ENCODE measurements around the gene LDB3.

LDB3 gene

GRCh38 chr10:86769991-86770390, 101.7 kb downstream of the LDB3 start:
- Histone ChIP-seq H3K4me3 (no peak overlapping the region), H3K9me3 (ENCODE audit: low read depth, low read length) (no peaks in the 10 kb centered on the region), H3K36me3 (ENCODE audit: insufficient read depth, low read length) (no peaks in the 10 kb centered on the region), H3K9ac (ENCODE audit: insufficient read length) (no peak overlapping the region), H3K27ac (no peak overlapping the region)
- TF ChIP-seq POLR2AphosphoS5 (IDR thresholded peaks at IDR 0.05; ENCODE audit: borderline replicate concordance, low read depth, low read length) (no peak), FOXP2 (optimal IDR thresholded peaks at IDR 0.05; ENCODE audit: control extremely low read depth, extremely low read length, insufficient read depth) (no peak), EZH2 (IDR thresholded peaks at IDR 0.05) (no peak)
- no peak for DNase-seq (ENCODE audit: low read depth, low spot score)

DNA sequence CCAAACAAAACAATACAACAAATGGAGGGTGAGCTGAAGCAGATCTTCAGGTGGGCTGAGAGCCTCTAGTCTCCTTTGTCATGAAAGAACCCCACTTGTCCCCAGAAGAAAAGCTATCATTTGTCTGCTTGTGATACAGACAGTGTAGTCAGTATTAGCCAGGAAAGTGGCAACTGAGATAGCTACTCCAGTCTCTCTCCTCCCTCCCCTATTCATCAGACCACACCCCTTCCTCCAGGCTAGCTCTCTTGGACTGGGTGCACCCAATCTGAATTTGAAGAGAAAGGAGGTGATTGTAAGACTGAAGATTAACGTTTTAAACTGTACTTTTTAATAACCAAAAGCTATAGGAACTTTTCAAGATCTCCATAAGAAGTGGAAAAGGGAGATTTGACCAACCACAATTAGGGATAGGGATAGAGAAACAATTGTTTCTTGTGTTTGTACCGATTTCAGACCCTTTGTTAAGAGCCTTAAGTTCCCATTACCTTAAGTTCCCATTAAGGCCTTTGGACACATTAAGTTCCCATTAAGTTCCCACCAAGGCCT, 102.2 kb downstream of the LDB3 start:
- Histone ChIP-seq H3K9me3 (ENCODE audit: low read depth, low read length) (no peaks in the 10 kb centered on the region), H3K4me3 (no peak overlapping the region), H3K9ac (ENCODE audit: insufficient read length) (no peak overlapping the region), H3K27ac (no peak overlapping the region), H3K36me3 (ENCODE audit: insufficient read depth, low read length) (no peaks in the 10 kb centered on the region)
- no peak for TF ChIP-seq POLR2AphosphoS5 (IDR thresholded peaks at IDR 0.05; ENCODE audit: borderline replicate concordance, low read depth, low read length)
- TF ChIP-seq FOXP2 (optimal IDR thresholded peaks at IDR 0.05; ENCODE audit: control extremely low read depth, extremely low read length, insufficient read depth), result no peak
- TF ChIP-seq EZH2 (IDR thresholded peaks at IDR 0.05), result no peak
- no peak for DNase-seq (ENCODE audit: low read depth, low spot score)

- Histone ChIP-seq H3K36me3 (ENCODE audit: insufficient read depth, low read length) (no peaks in the 10 kb centered on the region), H3K9me3 (ENCODE audit: low read depth, low read length) (no peaks in the 10 kb centered on the region), H3K9ac (ENCODE audit: insufficient read length) (no peak overlapping the region), H3K27ac (no peak overlapping the region), H3K4me3 (no peak overlapping the region)
- no peak for TF ChIP-seq POLR2AphosphoS5 (IDR thresholded peaks at IDR 0.05; ENCODE audit: borderline replicate concordance, low read depth, low read length)
- no peak for TF ChIP-seq FOXP2 (optimal IDR thresholded peaks at IDR 0.05; ENCODE audit: control extremely low read depth, extremely low read length, insufficient read depth)
- no peak for TF ChIP-seq EZH2 (IDR thresholded peaks at IDR 0.05)
- no peak for DNase-seq (ENCODE audit: low read depth, low spot score)
Observed at GRCh38 chr10:86773498-86773897, 105.2 kb downstream of the LDB3 start.

- no peak overlapping the region for H3K9ac ChIP-seq (ENCODE audit: insufficient read length)
- no peak overlapping the region for H3K4me3 ChIP-seq
- DNase-seq (ENCODE audit: low read depth, low spot score), result no peak
- no peaks in the 10 kb centered on the region for H3K9me3 ChIP-seq (ENCODE audit: low read depth, low read length)
- no peaks in the 10 kb centered on the region for H3K36me3 ChIP-seq (ENCODE audit: insufficient read depth, low read length)
- TF ChIP-seq EZH2 (IDR thresholded peaks at IDR 0.05), result no peak
- no peak for TF ChIP-seq POLR2AphosphoS5 (IDR thresholded peaks at IDR 0.05; ENCODE audit: borderline replicate concordance, low read depth, low read length)
- no peak for TF ChIP-seq FOXP2 (optimal IDR thresholded peaks at IDR 0.05; ENCODE audit: control extremely low read depth, extremely low read length, insufficient read depth)
- no peak overlapping the region for H3K27ac ChIP-seq
Observed at GRCh38 chr10:86775056-86775869, 107.0 kb downstream of the LDB3 start.

GRCh38 chr10:86775870-86776180, 107.5 kb downstream of the LDB3 start:
- no peak overlapping the region for H3K27ac ChIP-seq
- no peak for DNase-seq (ENCODE audit: low read depth, low spot score)
- no peak overlapping the region for H3K9ac ChIP-seq (ENCODE audit: insufficient read length)
- TF ChIP-seq FOXP2 (optimal IDR thresholded peaks at IDR 0.05; ENCODE audit: control extremely low read depth, extremely low read length, insufficient read depth), result no peak
- no peak for TF ChIP-seq POLR2AphosphoS5 (IDR thresholded peaks at IDR 0.05; ENCODE audit: borderline replicate concordance, low read depth, low read length)
- no peaks in the 10 kb centered on the region for H3K36me3 ChIP-seq (ENCODE audit: insufficient read depth, low read length)
- no peak overlapping the region for H3K4me3 ChIP-seq
- H3K9me3 ChIP-seq (ENCODE audit: low read depth, low read length), result no peaks in the 10 kb centered on the region

GRCh38 chr10:86779220-86780017, 111.1 kb downstream of the LDB3 start:
- H3K27ac ChIP-seq, result no peak overlapping the region
- H3K4me3 ChIP-seq, result no peak overlapping the region
- H3K9me3 ChIP-seq (ENCODE audit: low read depth, low read length), result no peaks in the 10 kb centered on the region
- DNase-seq (ENCODE audit: low read depth, low spot score), result no peak
- H3K9ac ChIP-seq (ENCODE audit: insufficient read length), result no peak overlapping the region
- no peaks in the 10 kb centered on the region for H3K36me3 ChIP-seq (ENCODE audit: insufficient read depth, low read length)
- TF ChIP-seq POLR2AphosphoS5 (IDR thresholded peaks at IDR 0.05; ENCODE audit: borderline replicate concordance, low read depth, low read length), result no peak
- TF ChIP-seq EZH2 (IDR thresholded peaks at IDR 0.05), result no peak
- TF ChIP-seq FOXP2 (optimal IDR thresholded peaks at IDR 0.05; ENCODE audit: control extremely low read depth, extremely low read length, insufficient read depth), result no peak

- Histone ChIP-seq H3K4me3 (no peak overlapping the region), H3K9ac (ENCODE audit: insufficient read length) (no peak overlapping the region), H3K9me3 (ENCODE audit: low read depth, low read length) (no peaks in the 10 kb centered on the region), H3K36me3 (ENCODE audit: insufficient read depth, low read length) (no peaks in the 10 kb centered on the region), H3K27ac (no peak overlapping the region)
- no peak for DNase-seq (ENCODE audit: low read depth, low spot score)
- TF ChIP-seq EZH2 (IDR thresholded peaks at IDR 0.05), result no peak
- no peak for TF ChIP-seq POLR2AphosphoS5 (IDR thresholded peaks at IDR 0.05; ENCODE audit: borderline replicate concordance, low read depth, low read length)
Observed at GRCh38 chr10:86782701-86783418, 114.5 kb downstream of the LDB3 start.

- no peak for DNase-seq (ENCODE audit: low read depth, low spot score)
- no peak overlapping the region for H3K9ac ChIP-seq (ENCODE audit: insufficient read length)
- TF ChIP-seq POLR2AphosphoS5 (IDR thresholded peaks at IDR 0.05; ENCODE audit: borderline replicate concordance, low read depth, low read length) (no peak), FOXP2 (optimal IDR thresholded peaks at IDR 0.05; ENCODE audit: control extremely low read depth, extremely low read length, insufficient read depth) (no peak), EZH2 (IDR thresholded peaks at IDR 0.05) (no peak)
- H3K36me3 ChIP-seq (ENCODE audit: insufficient read depth, low read length), result no peaks in the 10 kb centered on the region
- no peak overlapping the region for H3K27ac ChIP-seq
- H3K9me3 ChIP-seq (ENCODE audit: low read depth, low read length), result no peaks in the 10 kb centered on the region
- no peak overlapping the region for H3K4me3 ChIP-seq
Observed at GRCh38 chr10:86785037-86785436, 116.7 kb downstream of the LDB3 start.

Measured in SK-N-MC (cell line).